GM13977 (cell line): ENCODE measurements around the gene NMRK1.

Experiments
- DNase-seq: peaks from one replicate; pipeline ENCODE4 v3.0.0; 2012; ENCODE audit warnings: low spot score
- in situ Hi-C: fragments of 300-500 bp; cut with MboI; formaldehyde crosslinking; loops from one replicate; pipeline ENCODE4 v1.12.0; 2022; ENCODE audit warnings: low sequenced_read_pairs, low pct_unique_long_range_greater_than_20kb, mixed read lengths, inconsistent platforms; ENCODE audit not compliant: unreplicated experiment
- TF ChIP-seq, protein P1 (sequence below): IDR thresholded peaks from 2 replicates; pipeline ENCODE4 v1.5.1; 2012; ENCODE audit warnings: mild to moderate bottlenecking, control low read depth; ENCODE audit not compliant: insufficient read depth; ENCODE audit errors: extremely low read depth, missing control alignments

Gene NMRK1

DNA sequence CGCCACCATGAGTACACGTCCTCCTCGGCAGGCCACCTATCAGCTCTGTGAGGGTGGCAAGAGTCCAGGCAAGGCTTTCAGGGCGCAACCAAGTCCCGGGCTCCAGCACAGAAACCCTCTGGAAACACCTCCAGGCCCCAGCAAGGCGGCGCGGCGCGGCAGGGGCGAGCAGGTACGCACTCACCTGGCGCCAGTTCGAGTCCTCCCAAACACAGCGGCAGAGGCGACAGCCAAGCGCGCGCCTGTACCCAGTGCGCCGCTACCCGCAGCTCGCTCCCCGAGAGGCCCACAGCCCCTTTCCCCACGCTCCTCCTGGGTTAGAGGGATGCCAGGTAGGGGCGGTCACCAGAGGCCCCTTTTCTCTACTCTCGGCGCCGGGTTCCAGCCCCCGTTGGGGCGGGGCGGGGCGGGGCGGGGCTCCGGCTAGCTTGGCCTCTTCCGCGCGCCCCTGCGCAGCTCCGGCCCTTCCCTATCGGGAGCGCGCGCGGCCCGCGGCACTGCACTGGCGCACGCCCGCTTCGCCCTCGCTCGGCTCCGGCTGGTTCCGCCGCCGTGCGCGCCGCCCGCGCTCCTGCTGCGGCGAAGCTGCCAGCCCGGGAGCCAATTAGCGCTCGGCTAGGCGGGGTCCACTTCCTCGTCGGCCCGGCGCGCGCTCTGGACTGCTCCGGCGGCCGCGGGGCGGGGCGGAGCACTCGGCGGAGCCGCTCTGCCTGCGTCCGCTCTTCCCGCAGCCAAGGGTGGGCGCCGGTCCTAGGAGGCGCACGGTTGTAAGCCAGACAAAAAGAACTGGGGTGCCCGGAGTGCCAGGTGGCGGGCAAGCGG lies at the start of gene NMRK1, which contains the start of gene OSTF1:
TSS of gene NMRK1 (minus strand) at position 332 of the 822 bp plus-strand sequence. CDS start 5,040 bp downstream, outside the sequence.
TSS of gene OSTF1 (plus strand) at position 691 of the 822 bp plus-strand sequence. CDS start 179 bp downstream, outside the sequence.
- TF ChIP-seq, protein P1, sequence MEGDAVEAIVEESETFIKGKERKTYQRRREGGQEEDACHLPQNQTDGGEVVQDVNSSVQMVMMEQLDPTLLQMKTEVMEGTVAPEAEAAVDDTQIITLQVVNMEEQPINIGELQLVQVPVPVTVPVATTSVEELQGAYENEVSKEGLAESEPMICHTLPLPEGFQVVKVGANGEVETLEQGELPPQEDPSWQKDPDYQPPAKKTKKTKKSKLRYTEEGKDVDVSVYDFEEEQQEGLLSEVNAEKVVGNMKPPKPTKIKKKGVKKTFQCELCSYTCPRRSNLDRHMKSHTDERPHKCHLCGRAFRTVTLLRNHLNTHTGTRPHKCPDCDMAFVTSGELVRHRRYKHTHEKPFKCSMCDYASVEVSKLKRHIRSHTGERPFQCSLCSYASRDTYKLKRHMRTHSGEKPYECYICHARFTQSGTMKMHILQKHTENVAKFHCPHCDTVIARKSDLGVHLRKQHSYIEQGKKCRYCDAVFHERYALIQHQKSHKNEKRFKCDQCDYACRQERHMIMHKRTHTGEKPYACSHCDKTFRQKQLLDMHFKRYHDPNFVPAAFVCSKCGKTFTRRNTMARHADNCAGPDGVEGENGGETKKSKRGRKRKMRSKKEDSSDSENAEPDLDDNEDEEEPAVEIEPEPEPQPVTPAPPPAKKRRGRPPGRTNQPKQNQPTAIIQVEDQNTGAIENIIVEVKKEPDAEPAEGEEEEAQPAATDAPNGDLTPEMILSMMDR: no peak
- peak; percentile 95 for DNase-seq
- in situ Hi-C loops: no loop called here

DNA sequence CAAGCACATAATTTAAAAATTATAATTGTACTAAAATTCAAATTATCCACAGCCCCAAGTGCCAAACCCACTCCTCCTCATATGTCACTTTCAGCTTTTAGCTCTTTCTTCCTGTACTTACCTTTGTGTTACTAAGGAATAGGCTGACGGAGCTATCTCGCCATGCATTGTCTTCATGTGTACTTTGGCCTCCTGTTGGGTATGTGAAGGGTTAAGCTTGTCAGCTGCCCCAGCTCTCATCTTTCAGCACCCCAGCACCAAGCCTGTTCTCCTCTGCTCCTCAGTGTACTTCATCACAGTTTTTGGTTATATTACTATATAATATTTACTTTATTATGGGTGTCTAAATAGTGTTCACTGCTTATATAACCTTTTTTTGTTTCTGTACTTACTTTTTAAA lies 46.5 kb upstream of the NMRK1 start:
- TF ChIP-seq, protein P1: no peak
- in situ Hi-C loops: no loop called here
- no peak for DNase-seq

DNA sequence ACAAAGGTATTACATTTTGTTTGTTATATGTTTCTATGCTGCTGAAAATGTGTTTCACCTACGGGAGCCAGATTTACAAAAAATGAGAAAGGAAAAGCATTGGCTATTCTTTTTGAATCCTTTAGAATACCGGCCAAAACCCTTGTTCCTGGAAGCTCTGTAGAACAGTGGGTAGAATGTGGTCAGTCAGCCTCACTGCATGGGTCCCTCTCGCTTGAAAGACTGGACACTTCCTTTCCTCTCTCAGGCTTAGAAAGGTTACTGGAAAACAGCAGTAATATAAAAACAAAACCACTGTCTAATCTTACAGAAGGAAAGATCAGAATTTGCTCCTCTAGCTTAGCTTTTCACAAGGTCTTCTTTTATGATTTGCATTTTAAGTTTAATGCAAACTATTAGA lies 45.4 kb upstream of the NMRK1 start:
- in situ Hi-C loops: no loop called here
- TF ChIP-seq, protein P1: no peak

DNA sequence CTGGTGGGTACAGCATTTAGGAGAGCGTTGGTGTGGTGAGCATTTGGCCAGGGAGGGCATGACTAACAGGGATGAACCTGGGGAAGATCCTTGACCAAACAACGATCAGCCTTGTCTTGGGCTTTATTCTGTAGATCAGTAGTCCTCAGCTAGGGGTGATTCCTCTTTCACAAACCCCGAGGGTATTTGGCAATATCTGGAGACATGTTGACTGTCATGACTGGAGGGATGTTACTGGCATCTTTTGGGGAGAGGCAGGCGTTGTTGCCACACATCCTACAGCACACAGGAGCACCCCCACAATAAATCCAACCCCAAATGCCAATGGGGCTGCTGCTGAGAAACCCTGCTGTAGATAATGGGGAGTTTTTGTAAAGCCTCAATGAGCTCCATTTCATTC lies 44.3 kb upstream of the NMRK1 start:
- no peak for DNase-seq
- TF ChIP-seq, protein P1: no peak
- in situ Hi-C loops: no loop called here

More for the DNA sequence above, 45.4 kb upstream of the NMRK1 start:
- DNase-seq: no peak

DNA sequence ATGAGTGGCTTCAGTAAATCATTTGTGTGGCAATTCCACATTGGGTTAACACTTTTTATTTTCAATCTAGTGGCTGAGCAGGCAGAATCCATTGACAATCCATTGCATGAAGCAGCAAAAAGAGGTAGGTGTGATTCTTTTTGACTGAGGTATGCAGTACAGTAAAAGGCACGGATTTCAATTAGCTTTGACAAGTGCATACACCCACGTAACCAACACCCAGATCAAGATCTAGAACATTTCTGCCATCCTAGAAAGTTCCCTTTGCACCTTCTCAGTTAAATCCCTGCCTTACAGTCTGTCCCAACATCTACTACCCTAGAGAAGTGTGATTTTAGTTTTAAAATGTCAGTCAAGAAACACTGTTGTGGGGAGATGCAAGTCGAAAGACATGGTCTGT lies 43.7 kb upstream of the NMRK1 start:
- TF ChIP-seq, protein P1: no peak
- in situ Hi-C loops: no loop called here
- no peak for DNase-seq

DNA sequence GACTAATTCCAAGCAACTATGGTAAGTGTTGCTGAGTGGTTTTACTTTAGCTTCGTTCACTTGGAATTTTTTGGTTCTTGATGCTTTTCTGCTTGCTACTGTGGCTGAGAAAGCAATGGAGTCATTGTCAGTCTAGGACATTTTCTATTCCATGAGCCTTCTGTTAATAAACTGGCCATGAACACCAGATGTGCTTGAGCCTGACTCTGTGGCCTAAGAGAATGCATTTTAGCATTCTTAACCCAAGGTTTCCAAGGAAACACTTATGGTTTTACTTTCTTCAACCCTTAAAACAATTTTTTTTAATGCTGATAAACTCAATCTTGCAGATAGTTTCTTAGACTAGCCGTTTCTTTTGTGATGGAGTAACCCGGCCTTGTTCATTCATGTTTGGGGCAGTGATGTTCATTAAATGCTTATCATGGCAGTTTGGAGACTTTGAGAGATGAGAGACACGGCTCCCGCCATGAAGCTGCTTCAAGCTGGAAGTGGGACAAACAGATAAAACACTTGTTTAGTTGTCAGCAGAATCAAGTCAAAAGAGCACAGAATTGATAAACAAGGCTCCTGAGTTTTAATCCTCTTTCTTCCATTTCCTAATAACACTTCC lies 42.8 kb upstream of the NMRK1 start:
- in situ Hi-C loops: no loop called here
- DNase-seq: no peak
- TF ChIP-seq, protein P1: no peak
